HUES6 (cell line): ENCODE data around the gene SMYD3.

Source experiments
- H3K27ac ChIP-seq: 2 replicates; pipeline ENCODE4 v1.7.0; 2013; ENCODE audit warnings: low read depth, mild to moderate bottlenecking, low read length, inconsistent platforms
- H3K27me3 ChIP-seq: 2 replicates; pipeline ENCODE4 v1.6.1; 2013; ENCODE audit warnings: low read length; ENCODE audit not compliant: control insufficient read depth, insufficient read depth
- H3K36me3 ChIP-seq: 2 replicates; pipeline ENCODE4 v1.6.1; 2013; ENCODE audit warnings: low read length; ENCODE audit not compliant: control insufficient read depth, insufficient read depth
- H3K4me1 ChIP-seq: 2 replicates; pipeline ENCODE4 v1.6.1; 2013; ENCODE audit warnings: low read length; ENCODE audit not compliant: control insufficient read depth, insufficient read depth
- H3K4me3 ChIP-seq: 2 replicates; pipeline ENCODE4 v1.5.1; 2013; ENCODE audit warnings: low read depth, low read length
- H3K9ac ChIP-seq: one replicate; pipeline ENCODE4 v1.6.1; 2013; ENCODE audit warnings: mild to moderate bottlenecking, low read length
- H3K9me3 ChIP-seq: 2 replicates; pipeline ENCODE4 v1.6.1; 2013; ENCODE audit warnings: low read depth, low read length; ENCODE audit not compliant: control insufficient read depth, insufficient read depth

SMYD3 gene

GRCh38 chr1:246069581-246069980, 437.5 kb downstream of the SMYD3 start:
- H3K27me3 ChIP-seq, result peaks cover 11% of the 10 kb centered on the region; the same call in 1 of the 2 replicates
- no peak overlapping the region for H3K9ac ChIP-seq
- no peak overlapping the region for H3K4me3 ChIP-seq
- H3K36me3 ChIP-seq, result no peaks in the 10 kb centered on the region
- peaks cover 55% of the 10 kb centered on the region for H3K4me1 ChIP-seq
- H3K27ac ChIP-seq, result no peak overlapping the region
- H3K9me3 ChIP-seq, result no peaks in the 10 kb centered on the region

GRCh38 chr1:246068619-246069509, 438.2 kb downstream of the SMYD3 start:
- peaks cover 58% of the 10 kb centered on the region for H3K4me1 ChIP-seq
- no peak overlapping the region for H3K4me3 ChIP-seq
- H3K27ac ChIP-seq, result no peak overlapping the region
- no peak overlapping the region for H3K9ac ChIP-seq
- peaks cover 13% of the 10 kb centered on the region; the same call in 1 of the 2 replicates for H3K27me3 ChIP-seq
- H3K9me3 ChIP-seq, result no peaks in the 10 kb centered on the region
- H3K36me3 ChIP-seq, result no peaks in the 10 kb centered on the region

- no peak overlapping the region for H3K9ac ChIP-seq
- H3K9me3 ChIP-seq, result no peaks in the 10 kb centered on the region
- no peaks in the 10 kb centered on the region for H3K36me3 ChIP-seq
- H3K4me1 ChIP-seq, result peaks cover 60% of the 10 kb centered on the region
- peaks cover 14% of the 10 kb centered on the region; the same call in 1 of the 2 replicates for H3K27me3 ChIP-seq
- no peak overlapping the region for H3K27ac ChIP-seq
- H3K4me3 ChIP-seq, result no peak overlapping the region
Measured at GRCh38 chr1:246068217-246068512, 438.9 kb downstream of the SMYD3 start.

GRCh38 chr1:246067432-246068216, 439.5 kb downstream of the SMYD3 start:
- Histone ChIP-seq H3K27me3 (peaks cover 14% of the 10 kb centered on the region; the same call in 1 of the 2 replicates), H3K9me3 (no peaks in the 10 kb centered on the region), H3K4me1 (peaks cover 63% of the 10 kb centered on the region), H3K9ac (no peak overlapping the region), H3K4me3 (no peak overlapping the region), H3K36me3 (no peaks in the 10 kb centered on the region), H3K27ac (no peak overlapping the region)

- Histone ChIP-seq H3K4me1 (peaks cover 57% of the 10 kb centered on the region), H3K9ac (no peak overlapping the region), H3K9me3 (no peaks in the 10 kb centered on the region), H3K27me3 (peaks cover 14% of the 10 kb centered on the region; the same call in 1 of the 2 replicates), H3K27ac (no peak overlapping the region), H3K4me3 (peak overlapping the region; percentile 31), H3K36me3 (no peaks in the 10 kb centered on the region)
Measured at GRCh38 chr1:246066573-246066972, 440.5 kb downstream of the SMYD3 start.

- H3K9ac ChIP-seq, result no peak overlapping the region
- H3K4me1 ChIP-seq, result peaks cover 56% of the 10 kb centered on the region
- no peak overlapping the region; the same call in 1 of the 2 replicates for H3K4me3 ChIP-seq
Measured at GRCh38 chr1:246065592-246065991, 441.5 kb downstream of the SMYD3 start.

GRCh38 chr1:246064891-246065290, 442.2 kb downstream of the SMYD3 start:
- Histone ChIP-seq H3K36me3 (no peaks in the 10 kb centered on the region), H3K4me3 (no peak overlapping the region), H3K9ac (no peak overlapping the region), H3K9me3 (no peaks in the 10 kb centered on the region), H3K27me3 (peaks cover 14% of the 10 kb centered on the region; the same call in 1 of the 2 replicates), H3K4me1 (peaks cover 55% of the 10 kb centered on the region), H3K27ac (no peak overlapping the region)

More at GRCh38 chr1:246065592-246065991, 441.5 kb downstream of the SMYD3 start:
- H3K9me3 ChIP-seq, result no peaks in the 10 kb centered on the region
- no peak overlapping the region for H3K27ac ChIP-seq
- H3K27me3 ChIP-seq, result peaks cover 14% of the 10 kb centered on the region; the same call in 1 of the 2 replicates
- no peaks in the 10 kb centered on the region for H3K36me3 ChIP-seq

- peaks cover 44% of the 10 kb centered on the region for H3K4me1 ChIP-seq
- H3K4me3 ChIP-seq, result no peak overlapping the region
- H3K27ac ChIP-seq, result no peak overlapping the region
- peaks cover 14% of the 10 kb centered on the region; the same call in 1 of the 2 replicates for H3K27me3 ChIP-seq
- H3K9me3 ChIP-seq, result no peaks in the 10 kb centered on the region
- H3K36me3 ChIP-seq, result no peaks in the 10 kb centered on the region
- no peak overlapping the region for H3K9ac ChIP-seq
Measured at GRCh38 chr1:246063013-246063616, 444.0 kb downstream of the SMYD3 start.

- Histone ChIP-seq H3K4me3 (no peak overlapping the region), H3K36me3 (no peaks in the 10 kb centered on the region), H3K4me1 (peaks cover 3% of the 10 kb centered on the region; the same call in 1 of the 2 replicates), H3K27me3 (no peaks in the 10 kb centered on the region), H3K9me3 (peaks cover 6% of the 10 kb centered on the region; the same call in 1 of the 2 replicates), H3K27ac (no peak overlapping the region), H3K9ac (no peak overlapping the region)
Measured at GRCh38 chr1:246058466-246058865, 448.6 kb downstream of the SMYD3 start.

- Histone ChIP-seq H3K9ac (no peak overlapping the region), H3K27me3 (no peaks in the 10 kb centered on the region), H3K27ac (no peak overlapping the region), H3K9me3 (peaks cover 6% of the 10 kb centered on the region; the same call in 1 of the 2 replicates), H3K4me3 (no peak overlapping the region), H3K4me1 (no peaks in the 10 kb centered on the region), H3K36me3 (no peaks in the 10 kb centered on the region)
Measured at GRCh38 chr1:246052603-246053002, 454.5 kb downstream of the SMYD3 start.
